Brain microvascular endothelial cell (primary cell): ENCODE measurements around the gene ALK.

ENCODE experiments used
- DNase-seq: peaks from one replicate; pipeline ENCODE4 v3.0.0-alpha.2; 2020
- H3K27ac ChIP-seq: fragments of 250-450 bp; sonication (Bioruptor Pico); 2 replicates; pipeline ENCODE4 v1.5.1; 2020; ENCODE audit warnings: mild to moderate bottlenecking, moderate library complexity
- H3K27me3 ChIP-seq: fragments of 250-450 bp; sonication (Bioruptor Pico); replicated peaks from 2 replicates; pipeline ENCODE4 v1.5.1; 2020; ENCODE audit warnings: mild to moderate bottlenecking
- H3K36me3 ChIP-seq: fragments of 250-450 bp; sonication (Bioruptor Pico); replicated peaks from 2 replicates; pipeline ENCODE4 v1.5.1; 2020; ENCODE audit warnings: mild to moderate bottlenecking
- H3K4me3 ChIP-seq: 2 replicates; pipeline ENCODE4 v1.5.1; 2011; ENCODE audit warnings: low read depth, mild to moderate bottlenecking, control low read depth, low read length, moderate library complexity
- CTCF ChIP-seq: IDR thresholded peaks from 2 replicates; pipeline ENCODE4 v1.5.1; 2011; ENCODE audit warnings: low read depth, mild to moderate bottlenecking, moderate library complexity, low read length, control low read depth, inconsistent platforms; ENCODE audit errors: missing control alignments
- in situ Hi-C: cut with HindIII; loops from 2 replicates; pipeline ENCODE4 v1.10.0; 2017; ENCODE audit warnings: low sequenced_read_pairs, low pct_ligation_motif_present

ALK gene

GRCh38 chr2:29276151-29276550 lies 645.2 kb downstream of the ALK start:
- no peak for TF ChIP-seq CTCF
- H3K36me3 ChIP-seq: no peaks in the 10 kb centered on the region
- H3K27me3 ChIP-seq: peaks cover 2% of the 10 kb centered on the region
- no peak for DNase-seq
- H3K4me3 ChIP-seq: no peak overlapping the region
- no peak overlapping the region for H3K27ac ChIP-seq
- in situ Hi-C loops: no loop called here

- Histone ChIP-seq H3K36me3 (no peaks in the 10 kb centered on the region), H3K4me3 (no peak overlapping the region), H3K27ac (no peak overlapping the region), H3K27me3 (peaks cover 2% of the 10 kb centered on the region)
- no peak for TF ChIP-seq CTCF
- in situ Hi-C loops: no loop called here
- no peak for DNase-seq
These were observed 646.2 kb downstream of the ALK start for GRCh38 chr2:29275186-29275585.

- no peak overlapping the region for H3K27ac ChIP-seq
- no peak for DNase-seq
- no peak overlapping the region for H3K4me3 ChIP-seq
- H3K27me3 ChIP-seq: peaks cover 2% of the 10 kb centered on the region
- TF ChIP-seq CTCF: no peak
- in situ Hi-C loops: no loop called here
- no peaks in the 10 kb centered on the region for H3K36me3 ChIP-seq
These were observed 647.4 kb downstream of the ALK start for GRCh38 chr2:29273685-29274611.

GRCh38 chr2:29273004-29273684 lies 648.2 kb downstream of the ALK start:
- H3K27ac ChIP-seq: no peak overlapping the region

GRCh38 chr2:29272311-29272710 lies 649.1 kb downstream of the ALK start:
- TF ChIP-seq CTCF: no peak
- in situ Hi-C loops: no loop called here
- Histone ChIP-seq H3K27ac (no peak overlapping the region), H3K4me3 (no peak overlapping the region), H3K27me3 (peaks cover 2% of the 10 kb centered on the region), H3K36me3 (no peaks in the 10 kb centered on the region)
- DNase-seq: no peak

More at GRCh38 chr2:29273004-29273684, 648.2 kb downstream of the ALK start:
- Histone ChIP-seq H3K4me3 (no peak overlapping the region), H3K36me3 (no peaks in the 10 kb centered on the region), H3K27me3 (peaks cover 2% of the 10 kb centered on the region)
- TF ChIP-seq CTCF: no peak
- no peak for DNase-seq
- in situ Hi-C loops: no loop called here
